Mucosa of gallbladder (tissue), 1 donor: Measurements from ENCODE around the gene EEF2. TPM values are rescaled to one million over a fixed set of nuclear protein-coding genes. Genes with fewer than 3 reads are reported as not detected.

Experiments
- DNase-seq: peaks from one replicate; pipeline ENCODE4 v3.0.0-alpha.2; 2020; ENCODE audit warnings: low spot score
- total RNA-seq: library from RNA; stranded (reverse); gene quantifications from one replicate; pipeline ENCODE4 v1.2.1, GENCODE V29; 2021
- donor health status: DM: no; HTN: no; CAD: no.

Gene EEF2
- total RNA-seq, 1 donor from 2014 or later = 2,245 TPM

GRCh38 chr19:3985643-3986259, 488 bp upstream of the EEF2 start:
- DNase-seq = no peak

- no peak for DNase-seq
These were observed 717 bp downstream of the EEF2 start for GRCh38 chr19:3984584-3984907.

- DNase-seq = no peak
These were observed 1.2 kb downstream of the EEF2 start for GRCh38 chr19:3983936-3984583.

- no peak for DNase-seq
These were observed 1.7 kb downstream of the EEF2 start for GRCh38 chr19:3983542-3983914.

- no peak for DNase-seq
These were observed 2.3 kb downstream of the EEF2 start for GRCh38 chr19:3982701-3983541.

- no peak for DNase-seq
These were observed 3.3 kb downstream of the EEF2 start for GRCh38 chr19:3981736-3982681.

GRCh38 chr19:3981373-3981735, 3.9 kb downstream of the EEF2 start:
- no peak for DNase-seq

GRCh38 chr19:3980353-3981251, 4.7 kb downstream of the EEF2 start:
- DNase-seq = no peak

- DNase-seq = no peak
These were observed 5.5 kb downstream of the EEF2 start for GRCh38 chr19:3979674-3980352.

GRCh38 chr19:3979289-3979673, 6.0 kb downstream of the EEF2 start:
- DNase-seq = no peak

GRCh38 chr19:3978145-3978544, 7.1 kb downstream of the EEF2 start:
- no peak for DNase-seq

GRCh38 chr19:3977242-3978143, 7.8 kb downstream of the EEF2 start:
- no peak for DNase-seq

GRCh38 chr19:3976495-3977241, 8.6 kb downstream of the EEF2 start:
- no peak for DNase-seq

- no peak for DNase-seq
These were observed 9.6 kb downstream of the EEF2 start for GRCh38 chr19:3975637-3976087.

- DNase-seq = no peak
These were observed 10.1 kb downstream of the EEF2 start for GRCh38 chr19:3975144-3975543.

GRCh38 chr19:3970808-3971598, 14.3 kb downstream of the EEF2 start, which contains the start of gene DAPK3:
DAPK3 (minus strand) TSS chr19:3971099; CDS start chr19:3969735, 1,364 bp downstream.
- DNase-seq = peak; percentile 98

- DNase-seq = no peak
These were observed 14.9 kb downstream of the EEF2 start for GRCh38 chr19:3970313-3970807.
